SK-N-SH (cell line): Measurements from ENCODE around the gene STT3B.

Experiments used
- EP300 ChIP-seq, 2 experiments: IDR thresholded peaks; 2 replicates each; pipeline versions ENCODE4 v1.4.0 to v1.6.1; 2012; ENCODE audit warnings: borderline replicate concordance in 1 of 2, low read depth in 1 of 2, low read length in 1 of 2
- GATA2 ChIP-seq: sonication (generic); formaldehyde crosslinking; IDR thresholded peaks from 2 replicates; pipeline ENCODE4 v1.5.0; 2020; ENCODE audit warnings: mild to moderate bottlenecking, missing genetic modification reagents
- POLR2AphosphoS5 ChIP-seq: IDR thresholded peaks from 2 replicates; pipeline ENCODE4 v1.6.1; 2012; ENCODE audit warnings: low read depth, low read length
- SIN3A ChIP-seq: IDR thresholded peaks from 2 replicates; pipeline ENCODE4 v1.6.1; 2012; ENCODE audit warnings: low read depth, mild to moderate bottlenecking, low read length, moderate library complexity, borderline replicate concordance
- TAF1 ChIP-seq: IDR thresholded peaks from 2 replicates; pipeline ENCODE4 v1.6.1; 2012; ENCODE audit warnings: low read depth, mild to moderate bottlenecking, low read length, moderate library complexity, borderline replicate concordance
- ZBTB33 ChIP-seq: IDR thresholded peaks from 2 replicates; pipeline ENCODE4 v1.4.0; 2012; ENCODE audit warnings: low read depth, borderline replicate concordance
- TF ChIP-seq, protein P1 (sequence below): fragments of 200-600 bp; sonication (generic); IDR thresholded peaks from 2 replicates; pipeline ENCODE4 v1.6.1; 2017; ENCODE audit warnings: antibody characterized with exemption, mild to moderate bottlenecking, moderate library complexity

DNA sequence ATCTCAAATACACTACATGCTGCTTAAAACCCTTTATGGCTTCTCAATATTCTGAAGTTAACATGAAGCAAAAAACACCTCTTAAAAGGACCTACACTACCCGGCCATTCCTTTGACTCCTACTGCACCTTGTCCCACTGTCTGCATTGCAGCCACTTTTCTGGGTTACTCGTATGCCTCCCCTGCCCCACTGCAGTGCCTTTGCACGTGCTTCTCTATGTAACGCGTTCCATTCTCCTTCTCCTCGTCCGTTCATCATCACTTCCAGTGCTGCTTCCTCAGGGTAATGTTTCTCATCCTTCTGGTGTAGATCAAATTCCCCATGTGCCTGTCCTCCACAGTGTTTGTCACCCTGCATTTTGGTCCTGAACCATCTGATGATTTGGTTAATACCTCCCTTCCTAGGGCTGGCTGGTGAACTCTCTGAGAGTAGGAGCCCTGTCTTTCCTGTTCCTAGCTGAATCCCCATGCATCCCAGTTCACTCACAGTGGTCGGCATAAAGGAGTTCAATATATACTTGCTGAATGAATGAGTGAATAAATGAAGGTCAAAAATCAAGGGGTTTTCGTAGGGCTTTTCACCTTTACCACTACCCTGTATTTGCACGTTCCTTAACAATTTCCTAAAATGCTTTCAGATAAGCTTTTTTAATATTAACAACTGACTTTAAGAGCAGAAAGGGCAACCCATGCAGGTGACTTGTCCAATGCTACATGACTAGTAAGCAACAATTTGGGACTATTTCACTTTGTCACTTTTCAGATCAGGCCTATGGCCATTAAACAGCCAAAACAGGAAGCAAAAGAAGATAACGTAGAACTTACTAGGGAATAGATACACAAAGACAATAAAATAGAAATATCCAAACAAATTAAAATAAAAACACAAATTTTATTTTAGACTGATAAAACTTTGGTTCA lies 2.4 kb upstream of the STT3B start:
- TF ChIP-seq POLR2AphosphoS5 (no peak), ZBTB33 (no peak), GATA2 (CRISPR knock-in tag) (no peak), EP300 (IDR thresholded peaks at IDR 0.05; ENCODE audit: borderline replicate concordance in 1 of 2, low read depth in 1 of 2, low read length in 1 of 2) (no peak), TAF1 (no peak), SIN3A (no peak)
- TF ChIP-seq, protein P1, sequence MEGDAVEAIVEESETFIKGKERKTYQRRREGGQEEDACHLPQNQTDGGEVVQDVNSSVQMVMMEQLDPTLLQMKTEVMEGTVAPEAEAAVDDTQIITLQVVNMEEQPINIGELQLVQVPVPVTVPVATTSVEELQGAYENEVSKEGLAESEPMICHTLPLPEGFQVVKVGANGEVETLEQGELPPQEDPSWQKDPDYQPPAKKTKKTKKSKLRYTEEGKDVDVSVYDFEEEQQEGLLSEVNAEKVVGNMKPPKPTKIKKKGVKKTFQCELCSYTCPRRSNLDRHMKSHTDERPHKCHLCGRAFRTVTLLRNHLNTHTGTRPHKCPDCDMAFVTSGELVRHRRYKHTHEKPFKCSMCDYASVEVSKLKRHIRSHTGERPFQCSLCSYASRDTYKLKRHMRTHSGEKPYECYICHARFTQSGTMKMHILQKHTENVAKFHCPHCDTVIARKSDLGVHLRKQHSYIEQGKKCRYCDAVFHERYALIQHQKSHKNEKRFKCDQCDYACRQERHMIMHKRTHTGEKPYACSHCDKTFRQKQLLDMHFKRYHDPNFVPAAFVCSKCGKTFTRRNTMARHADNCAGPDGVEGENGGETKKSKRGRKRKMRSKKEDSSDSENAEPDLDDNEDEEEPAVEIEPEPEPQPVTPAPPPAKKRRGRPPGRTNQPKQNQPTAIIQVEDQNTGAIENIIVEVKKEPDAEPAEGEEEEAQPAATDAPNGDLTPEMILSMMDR: no peak
